Stimulated activated CD8-positive, alpha-beta memory T cell treated with anti-CD3 and anti-CD28 coated beads, Interleukin-15, amount 100 ng/mL, for 24 hours (primary cell): ENCODE measurements around the gene DGKZ.
A peak's percentile ranks its signal among the peaks of the same experiment; 100 is the strongest.

Experiments
- DNase-seq: peaks from one replicate; pipeline ENCODE4 v3.0.0-alpha.2; 2020; ENCODE audit warnings: low read depth

Gene DGKZ

GRCh38 chr11:46392421-46393230 is 45.4 kb downstream of the DGKZ start:
- DNase-seq = peak; percentile 53

- DNase-seq = no peak
These were observed 46.0 kb downstream of the DGKZ start for GRCh38 chr11:46393231-46393616.

- no peak for DNase-seq
These were observed 46.5 kb downstream of the DGKZ start for GRCh38 chr11:46393759-46394158.

- DNase-seq = no peak
These were observed 50.3 kb downstream of the DGKZ start for GRCh38 chr11:46397526-46397925.

GRCh38 chr11:46402957-46403902 is 56.0 kb downstream of the DGKZ start:
- no peak for DNase-seq

GRCh38 chr11:46404476-46405017 is 57.3 kb downstream of the DGKZ start:
- no peak for DNase-seq

GRCh38 chr11:46407635-46408034 is 60.4 kb downstream of the DGKZ start:
- no peak for DNase-seq

GRCh38 chr11:46408407-46408986 is 61.2 kb downstream of the DGKZ start:
- no peak for DNase-seq

- DNase-seq = no peak
These were observed 62.8 kb downstream of the DGKZ start for GRCh38 chr11:46410021-46410420.

GRCh38 chr11:46413760-46414465 is 66.7 kb downstream of the DGKZ start:
- no peak for DNase-seq

GRCh38 chr11:46414466-46414796 is 67.2 kb downstream of the DGKZ start:
- no peak for DNase-seq

- no peak for DNase-seq
These were observed 67.6 kb downstream of the DGKZ start for GRCh38 chr11:46414879-46415278.

GRCh38 chr11:46417711-46418110 is 70.4 kb downstream of the DGKZ start:
- no peak for DNase-seq

GRCh38 chr11:46418751-46419150 is 71.5 kb downstream of the DGKZ start:
- DNase-seq = no peak

GRCh38 chr11:46420513-46420912 is 73.2 kb downstream of the DGKZ start:
- DNase-seq = no peak

- DNase-seq = no peak
These were observed 74.1 kb downstream of the DGKZ start for GRCh38 chr11:46421257-46421880.

GRCh38 chr11:46422588-46422987 is 75.3 kb downstream of the DGKZ start:
- DNase-seq = no peak

- no peak for DNase-seq
These were observed 79.1 kb downstream of the DGKZ start for GRCh38 chr11:46426233-46426991.

- DNase-seq = no peak
These were observed 80.1 kb downstream of the DGKZ start for GRCh38 chr11:46427364-46427763.

GRCh38 chr11:46429717-46430116 is 82.5 kb downstream of the DGKZ start:
- DNase-seq = no peak
